Fibroblast of pulmonary artery (primary cell): ENCODE data around the gene ATXN7L1.

Experiments
- DNase-seq: peaks from one replicate; pipeline ENCODE4 v3.0.0-alpha.2; 2010; ENCODE audit warnings: low read depth
- H3K4me3 ChIP-seq: replicated peaks from 2 replicates; pipeline ENCODE4 v1.5.1; 2011; ENCODE audit warnings: low read depth, mild to moderate bottlenecking, control low read depth, low read length, moderate library complexity
- CTCF ChIP-seq: IDR thresholded peaks from 2 replicates; pipeline ENCODE4 v1.5.1; 2011; ENCODE audit warnings: mild to moderate bottlenecking, control low read depth, low read length, inconsistent platforms; ENCODE audit errors: missing control alignments

The ATXN7L1 gene

DNA sequence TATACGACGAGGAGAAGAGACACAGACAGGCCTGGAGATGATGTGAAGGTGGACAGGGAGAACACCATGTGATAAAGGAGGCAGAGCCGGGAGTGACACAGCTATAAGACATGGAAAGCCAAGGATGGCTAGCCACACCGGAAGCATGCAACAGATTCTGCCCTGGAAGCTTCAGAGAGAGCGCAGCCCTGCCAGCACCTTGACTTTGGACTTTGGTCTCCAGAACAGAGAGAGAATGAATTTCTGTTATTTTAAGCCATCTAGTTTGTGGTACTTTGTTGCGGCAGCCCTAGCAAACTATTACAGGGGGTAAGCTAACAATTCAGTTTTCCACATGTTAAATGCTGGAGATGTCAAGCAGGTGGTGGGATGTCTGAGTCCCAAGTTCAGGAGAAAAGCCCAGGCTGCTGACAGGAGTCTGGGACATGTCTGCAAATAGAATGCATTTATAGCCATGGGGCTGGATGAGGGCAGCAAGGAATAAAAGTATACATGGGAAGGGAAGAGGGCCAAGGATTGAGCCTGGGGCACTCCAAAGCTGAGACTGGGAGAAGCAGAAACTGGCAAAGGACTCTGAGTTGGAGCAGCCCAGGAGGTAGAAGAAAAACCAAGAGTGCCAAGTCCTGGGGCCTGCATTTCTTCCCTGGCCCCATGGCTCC is 65.1 kb downstream of the ATXN7L1 start:
- DNase-seq: no peak
- no peak for TF ChIP-seq CTCF
- no peak overlapping the region for H3K4me3 ChIP-seq

DNA sequence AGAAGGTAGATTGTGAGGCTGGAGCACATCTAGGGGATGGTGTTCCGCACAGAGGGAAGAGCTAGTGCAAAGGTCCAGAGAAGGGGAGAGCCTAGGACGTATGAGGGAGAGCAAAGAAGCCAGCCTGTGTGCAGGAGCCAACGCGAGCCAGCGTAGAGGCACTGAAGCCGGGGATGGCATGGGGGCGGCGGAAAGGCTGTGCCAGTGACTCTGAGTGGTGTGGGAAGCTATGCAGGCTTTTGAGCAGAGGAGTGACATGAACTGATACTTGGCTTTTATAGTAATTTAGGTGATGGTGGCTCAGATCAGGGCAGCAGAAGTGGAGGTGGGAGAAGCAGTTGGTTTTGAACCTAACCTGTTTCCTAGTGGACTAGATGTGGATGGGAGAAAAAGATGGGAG is 65.8 kb downstream of the ATXN7L1 start:
- no peak for DNase-seq
- TF ChIP-seq CTCF: no peak
- no peak overlapping the region for H3K4me3 ChIP-seq

- no peak overlapping the region for H3K4me3 ChIP-seq
Measured at GRCh38 chr7:105808703-105809590, 67.5 kb downstream of the ATXN7L1 start.

GRCh38 chr7:105808209-105808608 is 68.2 kb downstream of the ATXN7L1 start:
- DNase-seq: no peak
- no peak for TF ChIP-seq CTCF
- H3K4me3 ChIP-seq: no peak overlapping the region

More at GRCh38 chr7:105808703-105809590, 67.5 kb downstream of the ATXN7L1 start:
- peak; percentile 64 for DNase-seq
- no peak for TF ChIP-seq CTCF

- TF ChIP-seq CTCF: no peak
- DNase-seq: no peak
- no peak overlapping the region for H3K4me3 ChIP-seq
Measured at GRCh38 chr7:105807448-105807762, 69.0 kb downstream of the ATXN7L1 start.

- DNase-seq: peak; percentile 65
- no peak for TF ChIP-seq CTCF
- H3K4me3 ChIP-seq: no peak overlapping the region
Measured at GRCh38 chr7:105806592-105807447, 69.6 kb downstream of the ATXN7L1 start.
